Measurements from ENCODE around the gene PLEKHA1. TPM values are rescaled to one million over a fixed set of nuclear protein-coding genes. Genes with fewer than 3 reads are reported as not detected.

The PLEKHA1 gene
- total RNA-seq, 1 experiment from 2014 or later = 31.0 TPM

GRCh38 chr10:122420624-122421007 is 46.1 kb downstream of the PLEKHA1 start:
- no peak for DNase-seq
- Mint-ChIP-seq H3K4me1 (ENCODE audit: low read depth, unreplicated experiment) (no peaks in the 10 kb centered on the region), H3K27me3 (ENCODE audit: unreplicated experiment) (no peaks in the 10 kb centered on the region), H3K9me3 (ENCODE audit: low read depth, unreplicated experiment) (no peaks in the 10 kb centered on the region), H3K27ac (ENCODE audit: unreplicated experiment) (no peak overlapping the region), H3K4me3 (ENCODE audit: low read depth, unreplicated experiment) (no peak overlapping the region), H3K36me3 (ENCODE audit: insufficient read depth, unreplicated experiment) (no peaks in the 10 kb centered on the region)
- intact Hi-C loops (cut with micrococcal nuclease; ENCODE audit: unreplicated experiment) = no loop called here
- TF ChIP-seq, protein P1, sequence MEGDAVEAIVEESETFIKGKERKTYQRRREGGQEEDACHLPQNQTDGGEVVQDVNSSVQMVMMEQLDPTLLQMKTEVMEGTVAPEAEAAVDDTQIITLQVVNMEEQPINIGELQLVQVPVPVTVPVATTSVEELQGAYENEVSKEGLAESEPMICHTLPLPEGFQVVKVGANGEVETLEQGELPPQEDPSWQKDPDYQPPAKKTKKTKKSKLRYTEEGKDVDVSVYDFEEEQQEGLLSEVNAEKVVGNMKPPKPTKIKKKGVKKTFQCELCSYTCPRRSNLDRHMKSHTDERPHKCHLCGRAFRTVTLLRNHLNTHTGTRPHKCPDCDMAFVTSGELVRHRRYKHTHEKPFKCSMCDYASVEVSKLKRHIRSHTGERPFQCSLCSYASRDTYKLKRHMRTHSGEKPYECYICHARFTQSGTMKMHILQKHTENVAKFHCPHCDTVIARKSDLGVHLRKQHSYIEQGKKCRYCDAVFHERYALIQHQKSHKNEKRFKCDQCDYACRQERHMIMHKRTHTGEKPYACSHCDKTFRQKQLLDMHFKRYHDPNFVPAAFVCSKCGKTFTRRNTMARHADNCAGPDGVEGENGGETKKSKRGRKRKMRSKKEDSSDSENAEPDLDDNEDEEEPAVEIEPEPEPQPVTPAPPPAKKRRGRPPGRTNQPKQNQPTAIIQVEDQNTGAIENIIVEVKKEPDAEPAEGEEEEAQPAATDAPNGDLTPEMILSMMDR (IDR thresholded peaks at IDR 0.05; ENCODE audit: unreplicated experiment) = no peak
- CTCF ChIA-PET = no interaction called here
- BruUV-seq (replicated peaks) = no TSS peak

DNA sequence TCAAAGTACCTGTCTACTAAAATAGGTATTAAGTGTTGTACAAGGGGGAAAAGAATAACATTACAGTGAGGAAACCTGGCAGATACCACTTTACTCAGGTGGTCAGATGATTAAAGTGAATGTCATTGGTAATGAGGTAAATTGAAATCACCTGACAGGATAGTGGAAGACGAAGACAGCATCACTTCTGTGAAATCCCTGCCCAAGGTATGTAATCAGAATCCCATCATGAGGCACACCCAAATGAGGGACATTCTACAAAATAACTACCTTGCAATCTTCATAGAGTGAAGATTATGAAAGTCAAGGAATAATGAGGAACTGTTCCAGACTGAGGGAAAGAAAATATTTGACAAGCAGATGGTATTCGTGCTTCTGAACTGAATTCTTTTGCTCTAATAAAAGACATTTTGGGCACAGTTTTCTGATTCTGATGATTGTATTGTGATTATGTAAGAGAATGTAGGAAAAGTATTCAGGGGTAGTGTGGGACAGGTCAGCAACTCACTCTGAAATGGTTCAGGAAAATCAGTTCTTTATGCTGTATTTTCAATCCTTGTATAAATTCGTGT is 46.6 kb downstream of the PLEKHA1 start:
- TF ChIP-seq, protein P1 (IDR thresholded peaks at IDR 0.05; ENCODE audit: unreplicated experiment) = no peak
- DNase-seq = no peak
- intact Hi-C loops (cut with micrococcal nuclease; ENCODE audit: unreplicated experiment) = no loop called here
- H3K9me3 Mint-ChIP-seq (ENCODE audit: low read depth, unreplicated experiment) = no peaks in the 10 kb centered on the region
- H3K4me3 Mint-ChIP-seq (ENCODE audit: low read depth, unreplicated experiment) = no peak overlapping the region
- H3K27me3 Mint-ChIP-seq (ENCODE audit: unreplicated experiment) = no peaks in the 10 kb centered on the region
- no peaks in the 10 kb centered on the region for H3K4me1 Mint-ChIP-seq (ENCODE audit: low read depth, unreplicated experiment)
- H3K36me3 Mint-ChIP-seq (ENCODE audit: insufficient read depth, unreplicated experiment) = no peaks in the 10 kb centered on the region
- BruUV-seq (replicated peaks) = no TSS peak
- no peak overlapping the region for H3K27ac Mint-ChIP-seq (ENCODE audit: unreplicated experiment)
- CTCF ChIA-PET = no interaction called here

- CTCF ChIA-PET = no interaction called here
- Mint-ChIP-seq H3K4me3 (ENCODE audit: low read depth, unreplicated experiment) (no peak overlapping the region), H3K9me3 (ENCODE audit: low read depth, unreplicated experiment) (no peaks in the 10 kb centered on the region), H3K4me1 (ENCODE audit: low read depth, unreplicated experiment) (no peaks in the 10 kb centered on the region), H3K27ac (ENCODE audit: unreplicated experiment) (no peak overlapping the region), H3K36me3 (ENCODE audit: insufficient read depth, unreplicated experiment) (peaks cover under 1% of the 10 kb centered on the region), H3K27me3 (ENCODE audit: unreplicated experiment) (no peaks in the 10 kb centered on the region)
- intact Hi-C loops (cut with micrococcal nuclease; ENCODE audit: unreplicated experiment) = no loop called here
- BruUV-seq (replicated peaks) = no TSS peak
- no peak for DNase-seq
- TF ChIP-seq, protein P1 (IDR thresholded peaks at IDR 0.05; ENCODE audit: unreplicated experiment) = no peak
Measured at GRCh38 chr10:122421742-122422141, 47.2 kb downstream of the PLEKHA1 start.

DNA sequence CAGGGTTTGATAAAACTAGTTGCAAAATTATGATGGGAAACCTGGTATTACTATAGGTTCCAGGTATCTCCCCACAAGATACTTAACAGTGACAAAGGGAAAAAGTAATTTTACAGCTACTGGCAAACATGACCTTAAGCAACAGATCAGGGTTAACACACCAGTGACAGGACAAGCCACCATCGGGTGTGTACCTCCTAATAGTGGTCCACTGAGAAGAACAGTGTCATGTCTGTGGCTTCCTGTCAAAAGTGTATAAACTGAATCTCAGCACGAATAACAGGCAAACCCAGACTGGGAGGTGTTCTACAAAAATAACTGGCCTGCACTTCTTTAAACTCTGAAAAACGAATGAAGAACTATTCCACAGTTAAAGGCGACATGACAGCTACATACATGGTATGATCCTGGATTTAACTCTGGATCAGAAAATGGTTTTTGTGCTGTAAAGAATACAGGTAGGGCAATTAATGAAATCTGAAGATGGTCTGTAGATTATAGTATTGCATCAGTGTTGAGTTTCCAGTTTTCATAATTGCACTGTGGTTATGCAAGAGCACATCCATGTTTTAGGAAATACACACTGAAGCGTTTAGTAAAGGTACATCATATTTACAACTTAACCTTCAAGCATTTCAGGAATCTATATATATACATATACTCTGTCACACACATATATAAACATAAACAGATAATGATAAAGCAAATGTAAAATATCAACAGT is 47.9 kb downstream of the PLEKHA1 start:
- CTCF ChIA-PET = no interaction called here
- no peak for DNase-seq
- Mint-ChIP-seq H3K4me1 (ENCODE audit: low read depth, unreplicated experiment) (no peaks in the 10 kb centered on the region), H3K27ac (ENCODE audit: unreplicated experiment) (no peak overlapping the region), H3K27me3 (ENCODE audit: unreplicated experiment) (no peaks in the 10 kb centered on the region), H3K9me3 (ENCODE audit: low read depth, unreplicated experiment) (no peaks in the 10 kb centered on the region), H3K4me3 (ENCODE audit: low read depth, unreplicated experiment) (no peak overlapping the region), H3K36me3 (ENCODE audit: insufficient read depth, unreplicated experiment) (peaks cover 5% of the 10 kb centered on the region)
- BruUV-seq (replicated peaks) = no TSS peak
- intact Hi-C loops (cut with micrococcal nuclease; ENCODE audit: unreplicated experiment) = no loop called here
- TF ChIP-seq, protein P1 (IDR thresholded peaks at IDR 0.05; ENCODE audit: unreplicated experiment) = no peak

Measured in Calu3 (cell line).